ENCODE measurements around the gene FAM120AOS.

GRCh38 chr9:93446073-93446472 lies 7.3 kb downstream of the FAM120AOS start:
- TF ChIP-seq CTCF (IDR thresholded peaks at IDR 0.05 in 2 of 3, conservative IDR thresholded peaks at IDR 0.05 in 1 of 3; ENCODE audit: borderline replicate concordance in 1 of 3, insufficient read depth in 1 of 3, low read depth in 2 of 3, low read length in 2 of 3) (no peak), POLR2A (IDR thresholded peaks at IDR 0.05; ENCODE audit: borderline replicate concordance, extremely low read depth, insufficient read depth, insufficient read length) (no peak), REST (IDR thresholded peaks at IDR 0.05; ENCODE audit: low read depth) (no peak), TCF7L2 (IDR thresholded peaks at IDR 0.05; ENCODE audit: borderline replicate concordance, extremely low read depth, insufficient read depth, insufficient read length) (no peak), SRF (IDR thresholded peaks at IDR 0.05; ENCODE audit: low read depth) (no peak), POLR2AphosphoS5 (IDR thresholded peaks at IDR 0.05; ENCODE audit: low read depth, low read length) (no peak), EZH2 (IDR thresholded peaks at IDR 0.05) (no peak), SP1 (IDR thresholded peaks at IDR 0.05; ENCODE audit: low read depth) (no peak), SIN3A (IDR thresholded peaks at IDR 0.05; ENCODE audit: low read depth) (no peak), EGR1 (IDR thresholded peaks at IDR 0.05; ENCODE audit: low read depth) (no peak), ZFX (IDR thresholded peaks at IDR 0.05) (no peak), EZH2phosphoT487 (IDR thresholded peaks at IDR 0.05; ENCODE audit: borderline replicate concordance) (no peak)
- TF ChIP-seq, protein P1, sequence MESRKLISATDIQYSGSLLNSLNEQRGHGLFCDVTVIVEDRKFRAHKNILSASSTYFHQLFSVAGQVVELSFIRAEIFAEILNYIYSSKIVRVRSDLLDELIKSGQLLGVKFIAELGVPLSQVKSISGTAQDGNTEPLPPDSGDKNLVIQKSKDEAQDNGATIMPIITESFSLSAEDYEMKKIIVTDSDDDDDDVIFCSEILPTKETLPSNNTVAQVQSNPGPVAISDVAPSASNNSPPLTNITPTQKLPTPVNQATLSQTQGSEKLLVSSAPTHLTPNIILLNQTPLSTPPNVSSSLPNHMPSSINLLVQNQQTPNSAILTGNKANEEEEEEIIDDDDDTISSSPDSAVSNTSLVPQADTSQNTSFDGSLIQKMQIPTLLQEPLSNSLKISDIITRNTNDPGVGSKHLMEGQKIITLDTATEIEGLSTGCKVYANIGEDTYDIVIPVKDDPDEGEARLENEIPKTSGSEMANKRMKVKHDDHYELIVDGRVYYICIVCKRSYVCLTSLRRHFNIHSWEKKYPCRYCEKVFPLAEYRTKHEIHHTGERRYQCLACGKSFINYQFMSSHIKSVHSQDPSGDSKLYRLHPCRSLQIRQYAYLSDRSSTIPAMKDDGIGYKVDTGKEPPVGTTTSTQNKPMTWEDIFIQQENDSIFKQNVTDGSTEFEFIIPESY (IDR thresholded peaks at IDR 0.05; ENCODE audit: extremely low read depth, insufficient replicate concordance, low read length), result no peak
- TF ChIP-seq, protein P2, sequence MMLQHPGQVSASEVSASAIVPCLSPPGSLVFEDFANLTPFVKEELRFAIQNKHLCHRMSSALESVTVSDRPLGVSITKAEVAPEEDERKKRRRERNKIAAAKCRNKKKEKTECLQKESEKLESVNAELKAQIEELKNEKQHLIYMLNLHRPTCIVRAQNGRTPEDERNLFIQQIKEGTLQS (IDR thresholded peaks at IDR 0.05), result no peak

All from HCT116 (cell line).